ENCODE results near the gene TNFSF15. TPM values are rescaled to one million over a fixed set of nuclear protein-coding genes. Genes with fewer than 3 reads are reported as not detected.
A peak's percentile ranks its signal among the peaks of the same experiment; 100 is the strongest.
"Not testable (repeated sequence)": the region's sequence is repeated elsewhere in the genome, so short reads cannot be mapped to it uniquely, and the experiment has no call there.

The TNFSF15 gene
- total RNA-seq, 2 donors from 2014 or later: 0.13 TPM; not detected in 1

- H3K36me3 Mint-ChIP-seq (ENCODE audit: low read depth): no peaks in the 10 kb centered on the region
- H3K4me1 Mint-ChIP-seq: peaks cover 32% of the 10 kb centered on the region
- peak; percentile 59 for ATAC-seq (replicated peaks)
- peak overlapping the region; percentile 56 for H3K4me3 Mint-ChIP-seq
- H3K27ac Mint-ChIP-seq: peak overlapping the region; percentile 75
- H3K27me3 Mint-ChIP-seq: no peaks in the 10 kb centered on the region
- no peaks in the 10 kb centered on the region for H3K9me3 Mint-ChIP-seq
Observed at GRCh38 chr9:114738581-114739316, 67.1 kb downstream of the TNFSF15 start.

DNA sequence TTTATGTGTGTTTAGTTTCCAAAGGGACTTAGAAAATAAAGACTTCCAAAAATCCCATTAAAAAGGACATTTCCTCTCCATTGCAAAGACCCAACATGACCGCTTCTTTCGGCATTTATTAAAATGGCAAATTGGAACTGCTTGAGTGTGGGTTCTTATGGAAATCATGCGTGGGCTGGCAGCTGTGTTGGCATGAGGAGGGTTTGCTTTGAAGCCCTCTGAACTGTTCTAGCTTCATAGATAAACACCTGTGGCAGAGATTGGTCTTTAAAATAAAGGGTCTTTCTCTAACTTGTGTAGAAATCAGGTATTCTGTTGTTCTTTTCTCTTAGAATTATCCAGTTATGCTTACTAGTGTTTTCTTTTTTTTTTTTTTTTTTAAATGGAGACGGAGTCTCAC is 68.0 kb downstream of the TNFSF15 start:
- H3K4me1 Mint-ChIP-seq: peaks cover 32% of the 10 kb centered on the region
- no peak for ATAC-seq (replicated peaks)
- no peaks in the 10 kb centered on the region for H3K9me3 Mint-ChIP-seq
- peak overlapping the region; percentile 56 for H3K4me3 Mint-ChIP-seq
- H3K27me3 Mint-ChIP-seq: no peaks in the 10 kb centered on the region
- no peaks in the 10 kb centered on the region for H3K36me3 Mint-ChIP-seq (ENCODE audit: low read depth)
- H3K27ac Mint-ChIP-seq: peak overlapping the region; percentile 75

GRCh38 chr9:114737118-114737517 is 68.7 kb downstream of the TNFSF15 start:
- ATAC-seq (replicated peaks): peak; percentile 68
- H3K27ac Mint-ChIP-seq: peak overlapping the region; percentile 75
- H3K4me1 Mint-ChIP-seq: peaks cover 32% of the 10 kb centered on the region
- H3K9me3 Mint-ChIP-seq: no peaks in the 10 kb centered on the region
- H3K4me3 Mint-ChIP-seq: peak overlapping the region; percentile 56
- no peaks in the 10 kb centered on the region for H3K36me3 Mint-ChIP-seq (ENCODE audit: low read depth)
- no peaks in the 10 kb centered on the region for H3K27me3 Mint-ChIP-seq

DNA sequence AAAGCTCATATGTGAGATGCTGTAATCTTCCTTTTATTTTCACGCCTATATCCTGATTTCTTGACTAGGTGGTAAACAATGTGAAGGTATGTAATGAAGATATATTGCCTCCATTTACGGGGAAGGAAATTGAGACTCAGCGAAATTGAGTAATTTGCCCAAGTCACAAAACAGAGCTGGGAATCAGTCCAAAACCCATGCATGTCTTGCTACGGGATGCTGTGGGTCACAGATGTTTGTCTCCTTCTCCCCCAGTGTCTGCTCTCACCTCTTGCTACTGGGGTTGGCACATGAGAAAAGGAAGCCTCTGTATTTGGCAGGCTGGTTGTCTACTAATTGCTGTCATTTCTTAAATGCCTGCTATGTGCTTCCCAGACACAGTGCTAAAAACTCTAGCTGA is 70.1 kb downstream of the TNFSF15 start:
- Mint-ChIP-seq H3K27me3 (no peaks in the 10 kb centered on the region), H3K9me3 (no peaks in the 10 kb centered on the region), H3K36me3 (ENCODE audit: low read depth) (no peaks in the 10 kb centered on the region), H3K4me1 (peaks cover 32% of the 10 kb centered on the region), H3K27ac (peak overlapping the region; percentile 75), H3K4me3 (peak overlapping the region; percentile 56)
- ATAC-seq (replicated peaks): no peak

DNA sequence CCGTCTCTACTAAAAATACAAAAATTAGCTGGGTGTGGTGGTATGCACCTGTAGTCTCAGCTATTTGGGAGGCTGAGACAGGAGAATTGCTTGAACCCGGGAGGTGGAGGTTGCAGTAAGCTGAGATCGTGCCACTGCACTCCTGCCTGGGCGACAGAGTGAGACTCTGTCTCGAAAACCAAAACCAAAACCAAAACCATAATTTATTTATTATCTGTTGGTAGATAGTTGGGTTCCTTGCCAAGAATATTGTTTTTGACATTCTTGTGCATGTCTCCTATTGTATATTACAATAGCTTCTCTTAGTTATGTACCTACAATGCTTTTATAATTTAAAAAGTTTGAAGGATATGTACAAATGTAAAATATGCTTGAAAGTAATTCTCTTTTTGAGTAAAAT is 70.7 kb downstream of the TNFSF15 start:
- not testable (repeated sequence) for H3K36me3 Mint-ChIP-seq (ENCODE audit: low read depth); H3K27ac Mint-ChIP-seq; ATAC-seq (replicated peaks); H3K9me3 Mint-ChIP-seq; H3K27me3 Mint-ChIP-seq
- peak overlapping the region; percentile 56 for H3K4me3 Mint-ChIP-seq
- peaks cover 32% of the 10 kb centered on the region for H3K4me1 Mint-ChIP-seq

Other genes starting within 250 kb of the TNFSF15 start
- 10 to 100 TPM; 33.5 to 37.9 TPM for gene ATP6V1G1, start 218.3 kb downstream of the TNFSF15 start, total RNA-seq
- gene TMEM268, start 194.7 kb downstream of the TNFSF15 start, total RNA-seq: 10 to 100 TPM; 12.6 to 21.0 TPM
- gene TEX53, start 148.2 kb downstream of the TNFSF15 start, total RNA-seq: not detected
- gene TEX48, start 123.8 kb downstream of the TNFSF15 start, total RNA-seq: under 1 TPM; 0.42 to 0.67 TPM
- gene TNFSF8, start 124.6 kb upstream of the TNFSF15 start, total RNA-seq: 10 to 100 TPM; 17.2 to 20.1 TPM

Data from activated T-helper 17 cell treated with anti-CD3 and anti-CD28 coated beads, Interleukin-2, amount 50 U/mL, for 72 hours (primary cell).